GM04504 (cell line): ENCODE data around the gene STOML1.
"Not testable (repeated sequence)": the region's sequence is repeated elsewhere in the genome, so short reads cannot be mapped to it uniquely, and the experiment has no call there.

ENCODE experiments used
- DNase-seq: peaks from one replicate; pipeline ENCODE4 v3.0.0-alpha.2; 2012; ENCODE audit warnings: low read depth

The STOML1 gene

DNA sequence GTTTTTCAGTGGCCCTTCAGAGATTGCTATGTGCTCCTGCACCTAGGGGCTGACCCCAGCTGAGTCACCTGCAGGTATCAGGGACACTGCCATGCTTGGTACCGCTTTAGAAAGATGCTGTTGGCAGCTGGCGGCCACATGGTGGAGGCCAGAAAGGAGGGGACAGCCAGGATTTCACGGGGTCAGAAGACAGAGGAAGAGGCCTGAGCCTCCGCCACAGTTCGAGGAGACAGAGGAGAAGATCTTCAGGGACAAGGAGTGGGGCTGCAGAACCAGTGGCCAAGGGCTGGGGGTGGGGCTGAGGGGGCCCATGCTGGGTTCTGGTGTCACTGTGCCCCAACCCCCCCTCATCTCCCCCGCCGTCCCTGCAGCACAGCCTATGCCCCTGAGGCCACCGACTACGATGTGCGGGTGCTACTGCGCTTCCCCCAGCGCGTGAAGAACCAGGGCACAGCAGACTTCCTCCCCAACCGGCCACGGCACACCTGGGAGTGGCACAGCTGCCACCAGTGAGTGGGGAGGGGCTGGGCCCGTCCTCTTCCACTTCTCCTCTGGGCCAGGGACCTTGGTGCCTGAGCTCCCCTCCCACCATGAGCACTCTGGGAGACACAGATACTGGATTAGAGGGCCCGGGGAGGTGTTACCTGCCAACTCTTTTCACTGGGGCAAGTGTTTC, 45.9 kb downstream of the STOML1 start:
- DNase-seq = no peak

DNA sequence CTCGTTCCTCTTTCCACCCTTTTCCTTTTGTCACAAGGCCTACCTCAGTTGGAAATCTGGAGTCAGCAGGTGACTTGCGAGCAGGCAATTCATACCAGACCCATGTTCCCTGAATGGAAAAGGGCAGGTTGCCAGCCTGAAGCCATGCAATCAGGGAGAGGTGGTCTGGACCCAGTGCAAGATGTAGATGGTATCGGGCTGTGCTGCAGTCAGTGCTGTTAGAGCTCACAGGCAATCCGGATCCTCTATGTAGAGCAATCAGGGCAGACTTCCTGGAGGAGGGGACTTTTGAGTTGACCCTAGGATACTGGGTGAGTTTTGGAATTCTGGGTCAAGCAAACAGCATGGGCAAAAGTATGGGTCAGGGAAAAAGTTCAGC, 47.0 kb downstream of the STOML1 start:
- DNase-seq = no peak

GRCh38 chr15:73944161-73945129, 47.6 kb downstream of the STOML1 start:
- no peak for DNase-seq

DNA sequence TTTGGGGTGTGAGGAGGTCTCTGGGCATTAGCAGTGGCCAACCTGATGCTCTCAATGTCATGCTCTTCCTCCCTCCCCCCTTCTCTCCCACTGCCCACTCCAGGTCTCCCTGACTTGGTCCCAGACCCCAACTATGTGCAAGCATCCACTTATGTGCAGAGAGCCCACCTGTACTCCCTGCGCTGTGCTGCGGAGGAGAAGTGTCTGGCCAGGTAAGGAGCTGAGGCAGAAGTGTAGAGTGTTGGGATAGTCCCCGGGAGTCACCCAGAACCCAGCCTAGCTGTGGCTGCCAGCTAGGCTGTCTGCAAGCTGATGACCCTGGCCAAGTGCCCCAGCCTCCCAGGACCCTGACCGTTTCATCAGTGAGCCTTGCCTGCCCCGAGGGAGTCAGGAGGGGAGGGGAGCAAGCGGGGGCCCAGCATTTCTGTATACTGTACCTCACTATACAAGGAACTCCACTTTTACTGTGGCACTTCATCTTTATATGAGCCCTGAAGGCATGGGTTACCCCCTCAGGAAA, 49.3 kb downstream of the STOML1 start:
- no peak for DNase-seq

- no peak for DNase-seq
Measured at GRCh38 chr15:73941871-73942635, 50.0 kb downstream of the STOML1 start.

DNA sequence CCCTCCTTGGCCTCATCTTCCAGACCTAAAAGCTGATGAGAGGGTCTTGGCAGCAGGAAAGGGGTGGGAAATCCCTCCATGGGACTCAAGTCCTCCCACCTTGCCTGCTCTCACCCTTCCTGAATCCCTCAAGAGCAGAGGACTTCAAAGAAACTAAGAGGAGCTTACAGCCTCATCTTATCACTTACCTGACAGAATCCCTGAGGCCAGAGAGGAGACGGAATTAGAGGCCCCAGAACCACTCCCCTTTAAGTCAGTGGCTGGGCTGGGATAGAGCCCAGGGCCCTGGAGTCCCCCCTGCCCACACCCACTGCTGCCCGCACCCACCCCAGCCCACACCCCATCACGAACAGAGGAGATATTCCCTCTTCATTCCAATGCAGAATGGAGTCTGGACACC, 50.6 kb downstream of the STOML1 start:
- DNase-seq = no peak

DNA sequence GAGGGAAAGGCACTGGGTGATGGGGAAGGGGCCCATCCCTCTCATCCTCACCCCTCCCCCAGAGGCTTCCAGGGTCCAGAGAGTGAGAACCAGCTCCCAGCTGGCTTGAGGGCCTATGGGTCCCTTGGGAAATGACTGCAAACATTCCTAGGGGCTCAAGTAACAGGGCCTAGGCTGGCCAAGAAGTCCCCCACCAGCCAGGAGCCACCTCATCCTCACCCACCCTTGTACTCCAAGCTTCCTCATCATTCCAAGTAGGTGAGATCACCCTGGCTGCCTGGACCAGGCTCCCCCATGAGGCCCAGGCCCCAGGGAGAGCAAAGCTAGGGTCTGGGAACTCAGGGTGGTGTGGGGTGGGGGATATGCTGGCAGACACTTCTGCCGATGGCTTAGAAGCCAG, 51.1 kb downstream of the STOML1 start:
- peak; percentile 90 for DNase-seq

- no peak for DNase-seq
Measured at GRCh38 chr15:73940061-73940981, 51.8 kb downstream of the STOML1 start.

DNA sequence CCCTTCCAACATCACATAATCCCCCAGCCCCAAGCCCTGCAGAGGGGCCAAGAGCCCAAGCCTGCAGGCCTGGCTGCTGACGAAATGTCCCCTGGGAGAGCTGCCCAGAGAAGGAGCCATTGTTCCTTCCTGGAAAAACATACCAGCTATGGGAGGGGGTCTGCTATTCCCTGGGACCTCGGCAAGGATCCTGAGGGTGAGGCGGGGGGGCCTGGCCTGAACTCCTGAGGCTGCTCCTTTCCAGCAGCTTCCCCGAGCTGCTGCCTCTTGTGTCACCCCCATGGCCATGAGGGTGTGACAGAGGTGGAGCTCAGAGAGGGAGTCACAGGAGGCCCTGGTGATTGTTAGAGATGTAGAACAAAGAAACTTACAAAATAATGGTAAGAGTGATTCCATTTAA, 53.0 kb downstream of the STOML1 start:
- no peak for DNase-seq

GRCh38 chr15:73938516-73938915, 53.6 kb downstream of the STOML1 start:
- DNase-seq = not testable (repeated sequence)

DNA sequence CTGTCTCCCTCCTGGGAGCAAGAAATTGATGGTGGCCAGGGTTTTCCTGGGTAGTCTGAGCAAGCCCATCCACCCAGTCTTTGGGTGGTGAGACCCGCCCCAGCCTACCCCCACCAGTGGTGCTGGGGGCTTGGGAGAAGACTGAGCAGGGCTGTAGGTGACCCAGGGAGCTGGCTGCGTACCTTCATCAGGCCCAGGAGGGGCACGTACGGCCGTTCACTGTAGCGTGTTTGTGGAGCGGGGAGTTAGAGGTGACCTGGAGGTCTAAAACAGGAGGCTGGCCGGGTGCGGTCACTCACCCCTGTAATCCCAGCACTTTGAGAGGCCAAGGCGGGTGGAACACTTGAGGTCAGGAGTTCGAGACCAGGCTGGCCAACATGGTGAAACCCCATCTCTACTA, 54.4 kb downstream of the STOML1 start:
- DNase-seq = no peak

GRCh38 chr15:73937296-73937695, 54.8 kb downstream of the STOML1 start:
- no peak for DNase-seq

GRCh38 chr15:73936588-73937290, 55.4 kb downstream of the STOML1 start:
- no peak for DNase-seq

GRCh38 chr15:73936181-73936580, 55.9 kb downstream of the STOML1 start:
- DNase-seq = no peak

GRCh38 chr15:73935547-73935946, 56.5 kb downstream of the STOML1 start:
- no peak for DNase-seq

DNA sequence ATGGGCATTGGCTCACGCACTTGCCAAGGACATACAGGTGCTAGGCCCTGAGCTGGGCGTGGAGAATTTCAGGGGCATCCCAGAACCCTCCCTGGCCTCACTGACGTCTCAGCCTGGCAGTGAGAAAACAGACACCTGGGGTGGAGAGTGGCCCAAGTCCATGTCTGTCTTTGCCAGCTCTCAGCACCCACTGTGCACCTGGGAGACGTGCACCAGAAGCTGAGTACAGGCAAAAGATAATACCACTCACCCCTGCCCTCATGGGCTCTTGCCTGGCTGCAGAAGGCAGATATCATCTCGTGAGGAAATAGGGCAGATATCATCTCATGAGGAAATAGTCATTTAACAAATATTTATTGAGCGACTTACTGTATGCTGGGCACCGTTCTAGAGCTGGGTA, 57.8 kb downstream of the STOML1 start:
- no peak for DNase-seq

GRCh38 chr15:73932381-73933191, 59.5 kb downstream of the STOML1 start:
- DNase-seq = no peak

GRCh38 chr15:73931441-73931840, 60.7 kb downstream of the STOML1 start:
- DNase-seq = no peak

DNA sequence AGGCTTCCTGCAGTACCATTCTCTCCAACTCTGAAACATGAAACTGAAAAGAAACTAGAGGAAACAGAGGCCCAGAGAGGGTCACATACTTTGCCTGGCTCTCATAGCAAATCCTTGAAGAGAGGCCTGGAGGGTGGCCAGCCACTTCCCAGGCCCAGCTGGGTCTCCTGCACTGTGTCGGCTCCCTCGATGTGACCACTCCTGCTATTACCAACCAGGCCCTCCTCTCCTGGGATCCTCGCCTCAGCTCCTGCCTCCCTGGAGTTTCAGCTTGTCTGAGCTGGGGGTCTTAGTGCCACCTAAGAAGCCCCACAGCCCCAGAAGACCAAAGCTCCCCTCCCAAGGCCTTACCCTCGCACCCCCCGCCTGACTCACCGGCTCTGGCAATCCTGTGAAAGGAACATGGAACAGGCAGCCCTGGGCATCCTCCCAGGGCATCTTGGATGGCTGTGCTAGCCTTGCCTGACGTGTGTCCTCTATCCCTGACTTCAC, 61.3 kb downstream of the STOML1 start:
- DNase-seq = peak; percentile 75

DNA sequence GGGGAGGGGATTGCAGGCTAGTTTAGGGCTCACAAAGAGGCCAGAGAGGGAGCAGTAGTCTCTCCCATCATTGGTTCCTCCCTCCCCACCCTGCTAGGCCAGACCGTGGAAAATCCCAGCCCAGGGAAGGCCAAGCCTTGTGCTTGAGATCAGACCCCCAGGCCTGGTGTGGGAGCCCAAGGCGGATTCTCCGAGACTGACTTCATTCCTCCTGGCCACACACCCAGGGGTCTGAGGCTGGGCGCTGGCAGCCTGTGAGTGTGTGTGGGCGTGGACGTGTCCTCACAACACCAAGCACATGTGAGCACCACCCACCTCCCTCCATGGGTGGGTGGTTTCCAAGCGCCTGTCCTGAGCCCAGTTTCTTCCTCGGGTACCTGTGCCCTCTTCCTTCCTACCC, 61.7 kb downstream of the STOML1 start:
- peak; percentile 74 for DNase-seq
